GM21717 (cell line): ENCODE results near the gene NLN.
"Not testable (repeated sequence)": the region's sequence is repeated elsewhere in the genome, so short reads cannot be mapped to it uniquely, and the experiment has no call there.

Experiments used
- ATAC-seq: cut with Tn5 transposase; IDR thresholded peaks from one replicate; pipeline ENCODE4 v1.9.1; 2021; ENCODE audit warnings: mild to moderate bottlenecking, moderate library complexity; ENCODE audit not compliant: unreplicated experiment

Gene NLN

GRCh38 chr5:65730910-65731309, 8.9 kb downstream of the NLN start:
- no peak for ATAC-seq

- not testable (repeated sequence) for ATAC-seq
Measured at GRCh38 chr5:65732046-65732445, 10.0 kb downstream of the NLN start.

GRCh38 chr5:65734196-65734775, 12.3 kb downstream of the NLN start:
- not testable (repeated sequence) for ATAC-seq

- no peak for ATAC-seq
Measured at GRCh38 chr5:65734921-65735320, 12.9 kb downstream of the NLN start.

GRCh38 chr5:65736011-65736410, 14.0 kb downstream of the NLN start:
- no peak for ATAC-seq

- no peak for ATAC-seq
Measured at GRCh38 chr5:65737842-65738241, 15.8 kb downstream of the NLN start.

GRCh38 chr5:65738305-65738704, 16.3 kb downstream of the NLN start:
- ATAC-seq: no peak

- ATAC-seq: no peak
Measured at GRCh38 chr5:65739162-65739561, 17.2 kb downstream of the NLN start.

GRCh38 chr5:65742565-65743231, 20.7 kb downstream of the NLN start:
- peak; percentile 87 for ATAC-seq

- ATAC-seq: no peak
Measured at GRCh38 chr5:65749221-65749844, 27.3 kb downstream of the NLN start.

- no peak for ATAC-seq
Measured at GRCh38 chr5:65749956-65750355, 28.0 kb downstream of the NLN start.

GRCh38 chr5:65750938-65751337, 28.9 kb downstream of the NLN start:
- no peak for ATAC-seq

GRCh38 chr5:65753189-65753588, 31.2 kb downstream of the NLN start:
- no peak for ATAC-seq

GRCh38 chr5:65758546-65759144, 36.6 kb downstream of the NLN start:
- ATAC-seq: no peak

GRCh38 chr5:65760504-65761275, 38.7 kb downstream of the NLN start:
- no peak for ATAC-seq

GRCh38 chr5:65762234-65762633, 40.2 kb downstream of the NLN start:
- ATAC-seq: no peak

GRCh38 chr5:65765582-65765981, 43.6 kb downstream of the NLN start:
- ATAC-seq: no peak

GRCh38 chr5:65766175-65766574, 44.2 kb downstream of the NLN start:
- no peak for ATAC-seq

- ATAC-seq: no peak
Measured at GRCh38 chr5:65766781-65767180, 44.8 kb downstream of the NLN start.

- ATAC-seq: no peak
Measured at GRCh38 chr5:65767565-65767964, 45.6 kb downstream of the NLN start.

- ATAC-seq: no peak
Measured at GRCh38 chr5:65768723-65769346, 46.8 kb downstream of the NLN start.
